SK-N-SH (cell line): ENCODE data around the gene SNX24. TPM values are rescaled to one million over a fixed set of nuclear protein-coding genes. Genes with fewer than 3 reads are reported as not detected.
"Not testable (repeated sequence)": the region's sequence is repeated elsewhere in the genome, so short reads cannot be mapped to it uniquely, and the experiment has no call there.

Experiments used
- CTCF ChIA-PET: fragments of 300-600, 350-600 bp; formaldehyde crosslinking; extraction: SDS; loops from one replicate; lab custom pipeline; 2021; lab: Yijun Ruan, JAX
- POLR2A ChIA-PET: fragments of 350-600 bp; sonication (Branson Sonifier 250); formaldehyde crosslinking; extraction: SDS; loops from one replicate; lab custom pipeline; 2020; ENCODE audit warnings: antibody characterized with exemption, inconsistent platforms; lab: Yijun Ruan, JAX
- DNase-seq: peaks from one replicate; pipeline ENCODE4 v3.0.0; 2012
- H2AFZ ChIP-seq: fragments of 200-600 bp; sonication (generic); 2 replicates; pipeline ENCODE4 v1.8.1; 2016; ENCODE audit warnings: antibody characterized with exemption, mild to moderate bottlenecking, low read depth
- H3F3A ChIP-seq: fragments of 200-600 bp; sonication (generic); replicated peaks from 2 replicates; pipeline ENCODE3; 2016; ENCODE audit warnings: antibody characterized with exemption, mild to moderate bottlenecking; ENCODE audit not compliant: insufficient read depth
- H3K27ac ChIP-seq, 2 experiments: fragments of 200-500 bp in 1 of 2; fragments of 200-600 bp in 1 of 2; sonication (Bioruptor generic) in 1 of 2; sonication (generic), shearing (Covaris generic) in 1 of 2; 2 replicates each; pipeline versions ENCODE4 v1.5.1 to v1.6.1; 2014 to 2016; ENCODE audit warnings: low read depth in 2 of 2, inconsistent platforms in 1 of 2, low read length in 1 of 2, mild to moderate bottlenecking in 1 of 2, mixed read lengths in 1 of 2
- H3K27me3 ChIP-seq: fragments of 200-600 bp; sonication (generic), shearing (Covaris generic); 2 replicates; pipeline ENCODE4 v1.6.1; 2016; ENCODE audit warnings: mixed run types; ENCODE audit not compliant: insufficient read depth
- H3K36me3 ChIP-seq, 2 experiments: fragments of 200-500 bp in 1 of 2; fragments of 200-600 bp in 1 of 2; sonication (Bioruptor generic) in 1 of 2; sonication (generic) in 1 of 2; replicated peaks in 1 of 2; 2 replicates each; pipeline versions ENCODE3 to v1.5.1; 2014 to 2016; ENCODE audit warnings: low read length in 1 of 2, mild to moderate bottlenecking in 1 of 2; ENCODE audit not compliant: insufficient read depth in 2 of 2, control insufficient read depth in 1 of 2
- H3K4me1 ChIP-seq, 2 experiments: fragments of 200-500 bp in 1 of 2; fragments of 200-600 bp in 1 of 2; sonication (Bioruptor generic) in 1 of 2; sonication (generic), shearing (Covaris generic) in 1 of 2; 2 replicates each; pipeline versions ENCODE4 v1.5.1 to v1.6.1; 2014 to 2016; ENCODE audit warnings: low read depth in 1 of 2, low read length in 1 of 2, mixed run types in 1 of 2; ENCODE audit not compliant: insufficient read depth in 2 of 2, control insufficient read depth in 1 of 2
- H3K4me2 ChIP-seq: fragments of 200-600 bp; sonication (generic), shearing (Covaris generic); 2 replicates; pipeline ENCODE4 v1.6.1; 2017; ENCODE audit warnings: mixed run types
- H3K4me3 ChIP-seq, 2 experiments: fragments of 200-500 bp in 1 of 2; fragments of 200-600 bp in 1 of 2; sonication (Bioruptor generic) in 1 of 2; sonication (generic), shearing (Covaris generic) in 1 of 2; 2 replicates each; pipeline versions ENCODE4 v1.5.1 to v1.8.1; 2014 to 2016; ENCODE audit warnings: low read depth in 2 of 2, inconsistent platforms in 1 of 2, low read length in 1 of 2, mild to moderate bottlenecking in 1 of 2, mixed read lengths in 1 of 2, moderate library complexity in 1 of 2
- H3K79me2 ChIP-seq: fragments of 200-600 bp; sonication (generic); 2 replicates; pipeline ENCODE4 v1.8.1; 2017; ENCODE audit warnings: mild to moderate bottlenecking; ENCODE audit not compliant: insufficient read depth
- H3K9ac ChIP-seq: fragments of 200-600 bp; sonication (generic); 2 replicates; pipeline ENCODE4 v1.6.1; 2017; ENCODE audit warnings: mixed run types
- H3K9me2 ChIP-seq: fragments of 200-600 bp; sonication (generic); 2 replicates; pipeline ENCODE4 v1.6.1; 2017; ENCODE audit warnings: mixed run types
- H3K9me3 ChIP-seq: fragments of 200-600 bp; sonication (generic); 2 replicates; pipeline ENCODE4 v1.6.1; 2017; ENCODE audit warnings: mixed run types, mild to moderate bottlenecking, moderate library complexity
- H4K20me1 ChIP-seq: fragments of 200-600 bp; sonication (generic); 2 replicates; pipeline ENCODE4 v1.6.1; 2017; ENCODE audit warnings: mild to moderate bottlenecking, mixed run types; ENCODE audit not compliant: insufficient read depth
- ELF1 ChIP-seq: IDR thresholded peaks from 2 replicates; pipeline ENCODE4 v1.4.0; 2012
- FOSL2 ChIP-seq: IDR thresholded peaks from 2 replicates; pipeline ENCODE4 v1.4.0; 2012; ENCODE audit warnings: low read depth, mild to moderate bottlenecking, moderate library complexity, borderline replicate concordance
- FOXJ3 ChIP-seq: sonication (generic); formaldehyde crosslinking; IDR thresholded peaks from 2 replicates; pipeline ENCODE4 v1.5.1; 2020; ENCODE audit warnings: mild to moderate bottlenecking, missing genetic modification reagents
- JUND ChIP-seq: IDR thresholded peaks from 2 replicates; pipeline ENCODE4 v1.4.0; 2012
- PBX3 ChIP-seq: IDR thresholded peaks from 2 replicates; pipeline ENCODE4; 2012
- SMC3 ChIP-seq: IDR thresholded peaks from 2 replicates; pipeline ENCODE4 v1.6.1; 2012; ENCODE audit warnings: low read depth, low read length, improper control_type of control experiment
- WGBS: methylation state at CpG from one replicate; pipeline ENCODE4 v1.1.6; 2017; ENCODE audit warnings: low lambda C conversion rate; 5-methylcytosine and 5-hydroxymethylcytosine counted together
- polyA plus RNA-seq, 3 experiments: library from polyadenylated mRNA; depleted of rRNA; stranded (reverse); fragments of >200 nt; gene quantifications; 2 replicates each; pipeline ENCODE4 v1.2.3, GENCODE V29; 2012

SNX24 gene
- polyA plus RNA-seq, 1 of the 3 experiments (the other 2 are of a cell fraction), result 8.2 TPM

- H3K9me2 ChIP-seq, result no peaks in the 10 kb centered on the region
- H3K27ac ChIP-seq, result no peak overlapping the region
- H3K9ac ChIP-seq, result no peak overlapping the region
- no peak overlapping the region for H3K4me3 ChIP-seq
- H3K27me3 ChIP-seq, result no peaks in the 10 kb centered on the region
- no peaks in the 10 kb centered on the region for H3K9me3 ChIP-seq
- H3K4me1 ChIP-seq, result no peaks in the 10 kb centered on the region
- WGBS, result 94% methylated on average over 2 of the region's 2 CpGs
- H3K4me2 ChIP-seq, result no peak overlapping the region
- no peak for DNase-seq
- TF ChIP-seq PBX3 (no peak), FOXJ3 (CRISPR knock-in tag) (no peak), SMC3 (no peak), ELF1 (no peak), FOSL2 (no peak), JUND (no peak)
- ChIA-PET POLR2A (no interaction called here), CTCF (interaction anchor here (0.6 to 1.1 kb wide), 2 partner anchors 11 to 39 kb away, joined by 3 to 4 read pairs; no protein-coding TSS in a partner anchor)
- H4K20me1 ChIP-seq, result no peaks in the 10 kb centered on the region
- no peaks in the 10 kb centered on the region for H3K79me2 ChIP-seq
- H3F3A ChIP-seq, result no peaks in the 10 kb centered on the region
- H3K36me3 ChIP-seq, result no peaks in the 10 kb centered on the region
- H2AFZ ChIP-seq, result no peak overlapping the region
Measured at GRCh38 chr5:122971333-122971732, 125.9 kb downstream of the SNX24 start.

- TF ChIP-seq PBX3, result no peak
- CTCF ChIA-PET, result no interaction called here
- H3K27ac ChIP-seq, result no peak overlapping the region
Measured at GRCh38 chr5:122972877-122973276, 127.5 kb downstream of the SNX24 start.

GRCh38 chr5:122973759-122974158 is 128.3 kb downstream of the SNX24 start:
- H3K4me3 ChIP-seq, DNase-seq, H3K9me3 ChIP-seq, H3K36me3 ChIP-seq, H3K27me3 ChIP-seq, H3K4me1 ChIP-seq, H3K27ac ChIP-seq, H3K9ac ChIP-seq, H3K79me2 ChIP-seq, H3F3A ChIP-seq, H3K4me2 ChIP-seq, H3K9me2 ChIP-seq, H4K20me1 ChIP-seq, POLR2A ChIA-PET, H2AFZ ChIP-seq, CTCF ChIA-PET: not testable (repeated sequence)
- 90% methylated on average over 1 of the region's 1 CpG for WGBS

More at GRCh38 chr5:122972877-122973276, 127.5 kb downstream of the SNX24 start:
- Histone ChIP-seq H3K36me3 (no peaks in the 10 kb centered on the region), H3F3A (no peaks in the 10 kb centered on the region), H3K9me3 (no peaks in the 10 kb centered on the region), H2AFZ (no peak overlapping the region), H3K4me3 (no peak overlapping the region), H3K27me3 (no peaks in the 10 kb centered on the region), H3K9ac (no peak overlapping the region), H3K79me2 (no peaks in the 10 kb centered on the region), H3K4me1 (no peaks in the 10 kb centered on the region), H4K20me1 (no peaks in the 10 kb centered on the region), H3K9me2 (no peaks in the 10 kb centered on the region), H3K4me2 (no peak overlapping the region)
- WGBS, result 88% methylated on average over 3 of the region's 4 CpGs
- no peak for DNase-seq
- POLR2A ChIA-PET, result no interaction called here

GRCh38 chr5:122974251-122974650 is 128.8 kb downstream of the SNX24 start:
- POLR2A ChIA-PET, H3K4me1 ChIP-seq, H3K9ac ChIP-seq, H3K4me2 ChIP-seq, H3K27me3 ChIP-seq, H2AFZ ChIP-seq, H3K4me3 ChIP-seq, H3K9me2 ChIP-seq, H3K9me3 ChIP-seq, DNase-seq, H3K79me2 ChIP-seq, H3F3A ChIP-seq, H3K36me3 ChIP-seq, CTCF ChIA-PET, H4K20me1 ChIP-seq, H3K27ac ChIP-seq: not testable (repeated sequence)
- 86% methylated on average over 3 of the region's 3 CpGs for WGBS
